Measurements from ENCODE around the gene MEIG1. TPM values are rescaled to one million over a fixed set of nuclear protein-coding genes. Genes with fewer than 3 reads are reported as not detected.
"Not testable (repeated sequence)": the region's sequence is repeated elsewhere in the genome, so short reads cannot be mapped to it uniquely, and the experiment has no call there.

MEIG1 gene
- polyA plus RNA-seq, 1 donor from 2014 or later, result 2.0 TPM

- Histone ChIP-seq H4K20me1 (ENCODE audit: insufficient read depth) (no peaks in the 10 kb centered on the region), H3K9me3 (ENCODE audit: low read length) (no peaks in the 10 kb centered on the region), H3K9me2 (ENCODE audit: insufficient read depth, low read length) (no peaks in the 10 kb centered on the region), H3K9ac (ENCODE audit: low read length) (no peak overlapping the region), H3K27ac (ENCODE audit: low read length) (no peak overlapping the region), H3K4me3 (ENCODE audit: low read length) (no peak overlapping the region), H3K36me3 (ENCODE audit: insufficient read depth, low read length) (no peaks in the 10 kb centered on the region), H3K27me3 (ENCODE audit: insufficient read depth, low read depth, low read length) (no peaks in the 10 kb centered on the region), H3K4me2 (ENCODE audit: low read length) (no peak overlapping the region), H3K79me2 (replicated peaks; ENCODE audit: insufficient read depth, low read length) (no peaks in the 10 kb centered on the region), H3F3A (ENCODE audit: insufficient read depth, low read length, poor library complexity, severe bottlenecking) (no peaks in the 10 kb centered on the region), H2AFZ (ENCODE audit: low read depth, low read length) (no peak overlapping the region)
- TF ChIP-seq CTCF (IDR thresholded peaks at IDR 0.05; ENCODE audit: poor library complexity, severe bottlenecking) (no peak), EZH2 (IDR thresholded peaks at IDR 0.05; ENCODE audit: borderline replicate concordance, insufficient read depth, low read length, poor library complexity, severe bottlenecking) (no peak), MXI1 (conservative IDR thresholded peaks at IDR 0.05; ENCODE audit: poor library complexity, severe bottlenecking) (no peak), RAD21 (conservative IDR thresholded peaks at IDR 0.05) (no peak), TAF1 (IDR thresholded peaks at IDR 0.05; ENCODE audit: low read depth) (no peak), POLR2AphosphoS5 (IDR thresholded peaks at IDR 0.05) (no peak), EP300 (conservative IDR thresholded peaks at IDR 0.05; ENCODE audit: poor library complexity, severe bottlenecking) (no peak)
Measured at GRCh38 chr10:15015451-15015850, 56.3 kb downstream of the MEIG1 start.

- not testable (repeated sequence) for H3K9ac ChIP-seq (ENCODE audit: low read length)
Measured at GRCh38 chr10:15020966-15021365, 61.8 kb downstream of the MEIG1 start.

More at GRCh38 chr10:15020966-15021365, 61.8 kb downstream of the MEIG1 start:
- not testable (repeated sequence) for H3K9me2 ChIP-seq (ENCODE audit: insufficient read depth, low read length); H3K79me2 ChIP-seq (replicated peaks; ENCODE audit: insufficient read depth, low read length); H3K27me3 ChIP-seq (ENCODE audit: insufficient read depth, low read depth, low read length); H3K36me3 ChIP-seq (ENCODE audit: insufficient read depth, low read length); H4K20me1 ChIP-seq (ENCODE audit: insufficient read depth); H3K27ac ChIP-seq (ENCODE audit: low read length); H2AFZ ChIP-seq (ENCODE audit: low read depth, low read length); H3K9me3 ChIP-seq (ENCODE audit: low read length); H3F3A ChIP-seq (ENCODE audit: insufficient read depth, low read length, poor library complexity, severe bottlenecking); H3K4me3 ChIP-seq (ENCODE audit: low read length); H3K4me2 ChIP-seq (ENCODE audit: low read length)

Other genes starting within 250 kb of the MEIG1 start
- 87.6 and 106 TPM in 2 replicates for gene FAM107B, start 184.5 kb upstream of the MEIG1 start, polyA plus RNA-seq
- gene CDNF, start 121.4 kb upstream of the MEIG1 start, polyA plus RNA-seq, result 1.5 TPM in 1 of 2 replicates, not detected in the other
- gene HSPA14, start 121.1 kb upstream of the MEIG1 start, polyA plus RNA-seq, result 32.3 and 48.1 TPM in 2 replicates
- 18.2 and 21.1 TPM in 2 replicates for gene MSANTD7, start 121.1 kb upstream of the MEIG1 start, polyA plus RNA-seq
- 19.4 and 34.5 TPM in 2 replicates for gene SUV39H2, start 80.5 kb upstream of the MEIG1 start, polyA plus RNA-seq
- 7.5 TPM in 2 replicates for gene DCLRE1C, start 5.3 kb upstream of the MEIG1 start, polyA plus RNA-seq
- not detected in 2 replicates for gene OLAH, start 84.6 kb downstream of the MEIG1 start, polyA plus RNA-seq
- gene ACBD7, start 129.4 kb downstream of the MEIG1 start, polyA plus RNA-seq, result 3.3 and 7.8 TPM in 2 replicates
- gene RPP38, start 138.0 kb downstream of the MEIG1 start, polyA plus RNA-seq, result 8.2 and 9.8 TPM in 2 replicates
- gene NMT2, start 209.3 kb downstream of the MEIG1 start, polyA plus RNA-seq, result 17.7 and 24.6 TPM in 2 replicates